HTR-8/SVneo (cell line): ENCODE measurements around the gene DNAL4.
A peak's percentile ranks its signal among the peaks of the same experiment; 100 is the strongest.

Experiments
- DNase-seq: peaks from one replicate; pipeline ENCODE4 v3.0.0; 2011; ENCODE audit warnings: low spot score, mixed read lengths; ENCODE audit not compliant: insufficient read length
- FAIRE-seq: peaks from 2 replicates; lab custom pipeline; 2011; peaks lifted over from hg19 to GRCh38; lab: Jason Lieb, UNC

Gene DNAL4

GRCh38 chr22:38744981-38745380 is 49.0 kb downstream of the DNAL4 start:
- no peak for FAIRE-seq
- DNase-seq = no peak

GRCh38 chr22:38742176-38742942 is 51.6 kb downstream of the DNAL4 start:
- DNase-seq = no peak
- FAIRE-seq = no peak

GRCh38 chr22:38741576-38741975 is 52.4 kb downstream of the DNAL4 start:
- DNase-seq (no peak), FAIRE-seq (no peak)

- DNase-seq (no peak), FAIRE-seq (no peak)
Measured at GRCh38 chr22:38741166-38741565, 52.8 kb downstream of the DNAL4 start.

GRCh38 chr22:38740754-38741153 is 53.2 kb downstream of the DNAL4 start:
- no peak for DNase-seq
- FAIRE-seq = no peak

- DNase-seq (no peak), FAIRE-seq (no peak)
Measured at GRCh38 chr22:38740116-38740723, 53.7 kb downstream of the DNAL4 start.

- no peak for FAIRE-seq
- DNase-seq = no peak
Measured at GRCh38 chr22:38739300-38740055, 54.5 kb downstream of the DNAL4 start.

GRCh38 chr22:38738475-38739070 is 55.4 kb downstream of the DNAL4 start:
- no peak for FAIRE-seq

GRCh38 chr22:38737302-38738060 is 56.5 kb downstream of the DNAL4 start:
- no peak for FAIRE-seq
- DNase-seq = no peak

More at GRCh38 chr22:38738475-38739070, 55.4 kb downstream of the DNAL4 start:
- DNase-seq = no peak

- no peak for FAIRE-seq
- no peak for DNase-seq
Measured at GRCh38 chr22:38736257-38736570, 57.7 kb downstream of the DNAL4 start.

- no peak for DNase-seq
- no peak for FAIRE-seq
Measured at GRCh38 chr22:38735465-38736256, 58.3 kb downstream of the DNAL4 start.

- DNase-seq = no peak
Measured at GRCh38 chr22:38735126-38735464, 58.8 kb downstream of the DNAL4 start.

GRCh38 chr22:38734421-38735100 is 59.4 kb downstream of the DNAL4 start:
- FAIRE-seq (no peak), DNase-seq (no peak)

More at GRCh38 chr22:38735126-38735464, 58.8 kb downstream of the DNAL4 start:
- no peak for FAIRE-seq

- FAIRE-seq = no peak
- DNase-seq = no peak
Measured at GRCh38 chr22:38733724-38734381, 60.1 kb downstream of the DNAL4 start.

GRCh38 chr22:38733329-38733723 is 60.6 kb downstream of the DNAL4 start:
- FAIRE-seq = no peak

GRCh38 chr22:38732251-38732815 is 61.6 kb downstream of the DNAL4 start:
- no peak for FAIRE-seq

More at GRCh38 chr22:38733329-38733723, 60.6 kb downstream of the DNAL4 start:
- DNase-seq = peak; percentile 35

GRCh38 chr22:38731703-38732161 is 62.2 kb downstream of the DNAL4 start:
- DNase-seq (no peak), FAIRE-seq (no peak)

More at GRCh38 chr22:38732251-38732815, 61.6 kb downstream of the DNAL4 start:
- no peak for DNase-seq

GRCh38 chr22:38730411-38730871 is 63.5 kb downstream of the DNAL4 start:
- no peak for FAIRE-seq
- DNase-seq = no peak
